Activated CD8-positive, alpha-beta T cell treated with anti-CD3 and anti-CD28 coated beads for 36 hours (primary cell): Measurements from ENCODE around the gene AHRR. TPM values are rescaled to one million over a fixed set of nuclear protein-coding genes. Genes with fewer than 3 reads are reported as not detected.

Source experiments
- ATAC-seq: fragments of 200-7000 bp; cut with Tn5 transposase; one replicate; pipeline ENCODE4 v1.10.0; 2021; ENCODE audit warnings: mild to moderate bottlenecking, moderate library complexity
- CTCF ChIA-PET: fragments of 350-600 bp; sonication (Branson Sonifier 250); formaldehyde crosslinking; loops from one replicate; lab custom pipeline; 2021; ENCODE audit warnings: antibody characterized with exemption; lab: Charles Lee
- POLR2A ChIA-PET: fragments of 350-600 bp; sonication (Branson Sonifier 250); formaldehyde crosslinking; loops from one replicate; lab custom pipeline; 2021; ENCODE audit warnings: antibody characterized with exemption; lab: Charles Lee
- DNase-seq: peaks from one replicate; pipeline ENCODE4 v3.0.0-alpha.2; 2020
- H3K27ac Mint-ChIP-seq: one replicate; pipeline ENCODE4 v1.8.0; 2021; ENCODE audit warnings: mild to moderate bottlenecking, mixed read lengths
- H3K27me3 Mint-ChIP-seq: one replicate; pipeline ENCODE4 v1.8.0; 2021; ENCODE audit warnings: mixed read lengths
- H3K36me3 Mint-ChIP-seq: one replicate; pipeline ENCODE4 v1.8.0; 2021; ENCODE audit warnings: low read depth, mixed read lengths
- H3K4me1 Mint-ChIP-seq: one replicate; pipeline ENCODE4 v1.8.0; 2021; ENCODE audit warnings: low read depth, mixed read lengths
- H3K4me3 Mint-ChIP-seq: one replicate; pipeline ENCODE4 v1.8.0; 2021; ENCODE audit warnings: mild to moderate bottlenecking, moderate library complexity, mixed read lengths
- H3K9me3 Mint-ChIP-seq: one replicate; pipeline ENCODE4 v1.8.0; 2021; ENCODE audit warnings: mixed read lengths
- intact Hi-C: fragments of 100-400 bp; cut with micrococcal nuclease; formaldehyde crosslinking; loops from one replicate; pipeline ENCODE4 v1.10.0; 2022
- total RNA-seq, 2 experiments: library from RNA; stranded (reverse); gene quantifications; one replicate each; pipeline ENCODE4 v1.2.3, GENCODE V29; 2021
- TF ChIP-seq, protein P1 (sequence below): fragments of 200-600 bp; IDR thresholded peaks from one replicate; pipeline ENCODE4 v1.8.0; 2022; ENCODE audit warnings: antibody characterized with exemption, mild to moderate bottlenecking

AHRR gene
- total RNA-seq, 2 experiments from 2014 or later = 26.3 to 27.9 TPM

GRCh38 chr5:398475-399295 lies 77.2 kb downstream of the AHRR start:
- peaks cover 6% of the 10 kb centered on the region for H3K27me3 Mint-ChIP-seq
- ChIA-PET CTCF (interaction anchor here (1.2 to 1.3 kb wide), 2 partner anchors 20 to 82 kb away, joined by 3 read pairs; no protein-coding TSS in a partner anchor), POLR2A (interaction anchor here (0.6 to 1.6 kb wide), 5 partner anchors 13 to 128 kb away, joined by 3 to 7 read pairs (median 4); partner anchors contain the start of gene AHRR)
- no peak overlapping the region for H3K4me3 Mint-ChIP-seq
- H3K27ac Mint-ChIP-seq = no peak overlapping the region
- peaks cover 36% of the 10 kb centered on the region for H3K36me3 Mint-ChIP-seq
- ATAC-seq (no peak), DNase-seq (no peak)
- H3K4me1 Mint-ChIP-seq = peaks cover 36% of the 10 kb centered on the region
- no peaks in the 10 kb centered on the region for H3K9me3 Mint-ChIP-seq
- TF ChIP-seq, protein P1, sequence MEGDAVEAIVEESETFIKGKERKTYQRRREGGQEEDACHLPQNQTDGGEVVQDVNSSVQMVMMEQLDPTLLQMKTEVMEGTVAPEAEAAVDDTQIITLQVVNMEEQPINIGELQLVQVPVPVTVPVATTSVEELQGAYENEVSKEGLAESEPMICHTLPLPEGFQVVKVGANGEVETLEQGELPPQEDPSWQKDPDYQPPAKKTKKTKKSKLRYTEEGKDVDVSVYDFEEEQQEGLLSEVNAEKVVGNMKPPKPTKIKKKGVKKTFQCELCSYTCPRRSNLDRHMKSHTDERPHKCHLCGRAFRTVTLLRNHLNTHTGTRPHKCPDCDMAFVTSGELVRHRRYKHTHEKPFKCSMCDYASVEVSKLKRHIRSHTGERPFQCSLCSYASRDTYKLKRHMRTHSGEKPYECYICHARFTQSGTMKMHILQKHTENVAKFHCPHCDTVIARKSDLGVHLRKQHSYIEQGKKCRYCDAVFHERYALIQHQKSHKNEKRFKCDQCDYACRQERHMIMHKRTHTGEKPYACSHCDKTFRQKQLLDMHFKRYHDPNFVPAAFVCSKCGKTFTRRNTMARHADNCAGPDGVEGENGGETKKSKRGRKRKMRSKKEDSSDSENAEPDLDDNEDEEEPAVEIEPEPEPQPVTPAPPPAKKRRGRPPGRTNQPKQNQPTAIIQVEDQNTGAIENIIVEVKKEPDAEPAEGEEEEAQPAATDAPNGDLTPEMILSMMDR = no peak
- intact Hi-C loops = loop anchor here (10.0 kb wide), 1 partner anchor 54 kb away; no protein-coding TSS in a partner anchor

- CTCF ChIA-PET = interaction anchor here (1.2 to 1.3 kb wide), 2 partner anchors 21 to 83 kb away, joined by 3 read pairs; no protein-coding TSS in a partner anchor
- Mint-ChIP-seq H3K27ac (peak overlapping the region; percentile 89), H3K4me3 (peak overlapping the region; percentile 42), H3K9me3 (no peaks in the 10 kb centered on the region), H3K36me3 (peaks cover 40% of the 10 kb centered on the region), H3K4me1 (peaks cover 39% of the 10 kb centered on the region), H3K27me3 (peaks cover 9% of the 10 kb centered on the region)
- DNase-seq (peak; percentile 77), ATAC-seq (peak; percentile 71)
- TF ChIP-seq, protein P1 = no peak
- POLR2A ChIA-PET = interaction anchor here (1.1 to 1.5 kb wide), 3 partner anchors 22 to 79 kb away, joined by 3 to 7 read pairs (median 4); partner anchors contain the start of gene AHRR
- intact Hi-C loops = loop anchor here (10.0 kb wide), 1 partner anchor 55 kb away; no protein-coding TSS in a partner anchor
These were observed 78.1 kb downstream of the AHRR start for GRCh38 chr5:399296-400281.

- DNase-seq = no peak
- Mint-ChIP-seq H3K27me3 (peaks cover 9% of the 10 kb centered on the region), H3K27ac (peak overlapping the region; percentile 89), H3K4me1 (peaks cover 39% of the 10 kb centered on the region), H3K4me3 (peak overlapping the region; percentile 42), H3K9me3 (no peaks in the 10 kb centered on the region), H3K36me3 (peaks cover 40% of the 10 kb centered on the region)
- TF ChIP-seq, protein P1 = no peak
- ChIA-PET CTCF (interaction anchor here (1.3 to 1.7 kb wide), 2 partner anchors 20 to 22 kb away, joined by 3 to 7 read pairs; no protein-coding TSS in a partner anchor), POLR2A (interaction anchor here (0.6 to 1.5 kb wide), 4 partner anchors 11 to 32 kb away, joined by 3 to 7 read pairs (median 4); no protein-coding TSS in a partner anchor)
- intact Hi-C loops = no loop called here
- ATAC-seq = no peak
These were observed 79.0 kb downstream of the AHRR start for GRCh38 chr5:400282-401145.
